ENCODE data around the gene CAMK1D.
A peak's percentile ranks its signal among the peaks of the same experiment; 100 is the strongest.

Gene CAMK1D

DNA sequence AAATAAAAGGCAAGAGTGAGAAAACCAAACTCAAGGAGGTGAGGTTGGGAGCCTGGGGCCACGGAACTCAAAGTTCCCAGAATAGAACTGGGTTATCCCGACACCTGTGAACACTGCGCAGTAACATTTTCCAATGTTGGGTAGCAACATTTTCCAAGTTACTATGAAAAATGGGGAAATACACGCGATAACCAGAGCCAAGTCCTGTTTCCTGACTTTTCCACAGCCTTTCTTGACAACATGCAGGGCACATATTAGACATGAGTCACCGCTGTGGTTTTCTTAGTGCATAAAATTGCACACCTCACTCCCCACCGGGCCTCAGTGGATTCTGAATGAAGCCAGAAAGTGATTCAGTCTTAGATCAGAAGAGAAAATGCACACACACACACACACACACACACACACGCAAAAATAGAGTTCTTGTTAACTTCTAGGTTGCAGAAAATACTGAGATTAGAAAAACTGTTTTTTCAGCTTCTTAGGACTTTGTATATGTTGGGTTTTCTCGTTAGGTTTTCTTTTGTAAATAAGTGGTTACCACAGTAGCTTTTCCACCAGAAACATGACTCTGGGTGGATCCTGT, 70.0 kb downstream of the CAMK1D start:
- no peak overlapping the region for H3K4me3 Mint-ChIP-seq
- H3K27me3 Mint-ChIP-seq (ENCODE audit: low read depth): no peaks in the 10 kb centered on the region
- H3K27ac Mint-ChIP-seq: peak overlapping the region in 1 of 3 experiments; percentile 71
- H3K9me3 Mint-ChIP-seq: no peaks in the 10 kb centered on the region
- no peak for TF ChIP-seq CTCF (IDR thresholded peaks at IDR 0.05; ENCODE audit: unreplicated experiment in 3 of 3)
- H3K4me1 Mint-ChIP-seq: peaks cover 32% of the 10 kb centered on the region
- H3K36me3 Mint-ChIP-seq (ENCODE audit: low read depth): no peaks in the 10 kb centered on the region

- Mint-ChIP-seq H3K36me3 (ENCODE audit: low read depth) (no peaks in the 10 kb centered on the region), H3K4me1 (peaks cover 27% of the 10 kb centered on the region), H3K27me3 (ENCODE audit: low read depth) (peaks cover 4% of the 10 kb centered on the region), H3K4me3 (no peak overlapping the region), H3K9me3 (no peaks in the 10 kb centered on the region), H3K27ac (no peak overlapping the region)
- no peak for TF ChIP-seq CTCF (IDR thresholded peaks at IDR 0.05; ENCODE audit: unreplicated experiment in 3 of 3)
Measured at GRCh38 chr10:12420530-12421120, 71.3 kb downstream of the CAMK1D start.

DNA sequence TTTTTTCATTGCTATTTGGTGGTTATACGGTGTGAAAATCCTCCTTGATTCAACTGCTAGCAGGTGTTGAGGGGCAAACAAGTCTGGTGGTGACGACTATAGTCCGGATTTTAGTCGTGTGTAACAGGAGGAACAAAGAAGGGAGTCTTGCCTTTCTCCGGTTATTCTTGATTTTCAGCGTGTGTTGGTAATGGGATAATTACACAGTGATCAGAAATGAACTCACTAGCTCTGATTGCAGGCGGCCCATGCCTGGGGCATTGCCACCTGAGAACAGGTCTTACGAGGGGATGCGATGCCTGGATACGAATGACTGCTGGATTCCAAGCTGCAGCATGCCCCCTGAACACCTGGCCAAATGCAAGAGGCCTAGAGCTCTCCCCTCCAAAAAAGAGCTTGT, 72.8 kb downstream of the CAMK1D start:
- H3K27me3 Mint-ChIP-seq (ENCODE audit: low read depth): peaks cover 4% of the 10 kb centered on the region
- no peaks in the 10 kb centered on the region for H3K9me3 Mint-ChIP-seq
- peaks cover 16% of the 10 kb centered on the region for H3K4me1 Mint-ChIP-seq
- H3K4me3 Mint-ChIP-seq: no peak overlapping the region
- TF ChIP-seq CTCF (IDR thresholded peaks at IDR 0.05; ENCODE audit: unreplicated experiment in 3 of 3): no peak
- H3K27ac Mint-ChIP-seq: no peak overlapping the region
- no peaks in the 10 kb centered on the region for H3K36me3 Mint-ChIP-seq (ENCODE audit: low read depth)

- Mint-ChIP-seq H3K4me1 (peaks cover 12% of the 10 kb centered on the region), H3K4me3 (no peak overlapping the region), H3K9me3 (no peaks in the 10 kb centered on the region), H3K36me3 (ENCODE audit: low read depth) (no peaks in the 10 kb centered on the region), H3K27ac (no peak overlapping the region), H3K27me3 (ENCODE audit: low read depth) (peaks cover 4% of the 10 kb centered on the region)
- TF ChIP-seq CTCF (IDR thresholded peaks at IDR 0.05; ENCODE audit: unreplicated experiment in 3 of 3): no peak
Measured at GRCh38 chr10:12423896-12424295, 74.5 kb downstream of the CAMK1D start.

- TF ChIP-seq CTCF (IDR thresholded peaks at IDR 0.05; ENCODE audit: unreplicated experiment in 3 of 3): no peak
- peaks cover 28% of the 10 kb centered on the region for H3K4me1 Mint-ChIP-seq
- no peak overlapping the region for H3K4me3 Mint-ChIP-seq
- H3K36me3 Mint-ChIP-seq (ENCODE audit: low read depth): no peaks in the 10 kb centered on the region
- peaks cover 4% of the 10 kb centered on the region for H3K27me3 Mint-ChIP-seq (ENCODE audit: low read depth)
- H3K9me3 Mint-ChIP-seq: no peaks in the 10 kb centered on the region
- no peak overlapping the region for H3K27ac Mint-ChIP-seq
Measured at GRCh38 chr10:12427276-12427675, 77.9 kb downstream of the CAMK1D start.
